Ishikawa (cell line): ENCODE results near the gene CFAP61.

Experiments
- EP300 ChIP-seq: IDR thresholded peaks from 2 replicates; pipeline ENCODE4 v1.6.1; 2012; ENCODE audit warnings: borderline replicate concordance
- YY1 ChIP-seq: IDR thresholded peaks from 2 replicates; pipeline ENCODE4 v1.6.1; 2012; ENCODE audit warnings: low read depth
- TF ChIP-seq, protein P1 (sequence below): IDR thresholded peaks from 2 replicates; pipeline ENCODE4 v1.6.1; 2012

DNA sequence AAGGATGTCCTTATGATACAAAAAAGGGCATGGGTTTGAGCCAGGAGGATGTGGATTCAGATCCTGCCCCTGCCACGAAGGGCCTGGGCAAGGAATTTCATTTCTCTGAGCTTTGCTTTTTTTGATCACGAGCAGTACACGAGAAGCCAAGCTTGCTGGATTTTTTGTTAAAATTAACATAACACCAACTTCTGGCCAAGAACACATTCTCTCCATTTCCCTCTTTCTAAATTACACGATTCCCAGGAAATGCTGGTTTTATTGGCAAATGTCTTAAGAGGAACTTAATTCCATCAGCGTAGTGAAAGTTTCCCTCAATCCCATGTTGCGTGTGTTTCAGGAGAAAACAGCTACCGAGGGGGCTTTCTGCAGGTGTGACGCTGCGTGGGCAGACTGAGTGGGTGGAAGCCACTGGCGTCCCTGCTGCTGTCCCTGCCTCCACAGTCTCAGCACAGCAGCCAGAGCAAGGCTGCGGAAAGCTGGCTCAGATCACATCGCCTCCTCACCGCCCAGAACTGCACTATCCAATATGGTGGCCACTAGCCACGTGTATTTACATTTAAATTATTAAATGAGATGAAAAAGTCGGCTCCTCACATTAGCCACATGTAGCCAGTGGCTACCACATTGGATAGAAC, 194.8 kb downstream of the CFAP61 start:
- TF ChIP-seq EP300, result no peak
- TF ChIP-seq YY1, result no peak
- TF ChIP-seq, protein P1, sequence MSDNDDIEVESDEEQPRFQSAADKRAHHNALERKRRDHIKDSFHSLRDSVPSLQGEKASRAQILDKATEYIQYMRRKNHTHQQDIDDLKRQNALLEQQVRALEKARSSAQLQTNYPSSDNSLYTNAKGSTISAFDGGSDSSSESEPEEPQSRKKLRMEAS, result no peak
